ENCODE results near the gene CFAP92.
A peak's percentile ranks its signal among the peaks of the same experiment; 100 is the strongest.

Gene CFAP92, protein sequence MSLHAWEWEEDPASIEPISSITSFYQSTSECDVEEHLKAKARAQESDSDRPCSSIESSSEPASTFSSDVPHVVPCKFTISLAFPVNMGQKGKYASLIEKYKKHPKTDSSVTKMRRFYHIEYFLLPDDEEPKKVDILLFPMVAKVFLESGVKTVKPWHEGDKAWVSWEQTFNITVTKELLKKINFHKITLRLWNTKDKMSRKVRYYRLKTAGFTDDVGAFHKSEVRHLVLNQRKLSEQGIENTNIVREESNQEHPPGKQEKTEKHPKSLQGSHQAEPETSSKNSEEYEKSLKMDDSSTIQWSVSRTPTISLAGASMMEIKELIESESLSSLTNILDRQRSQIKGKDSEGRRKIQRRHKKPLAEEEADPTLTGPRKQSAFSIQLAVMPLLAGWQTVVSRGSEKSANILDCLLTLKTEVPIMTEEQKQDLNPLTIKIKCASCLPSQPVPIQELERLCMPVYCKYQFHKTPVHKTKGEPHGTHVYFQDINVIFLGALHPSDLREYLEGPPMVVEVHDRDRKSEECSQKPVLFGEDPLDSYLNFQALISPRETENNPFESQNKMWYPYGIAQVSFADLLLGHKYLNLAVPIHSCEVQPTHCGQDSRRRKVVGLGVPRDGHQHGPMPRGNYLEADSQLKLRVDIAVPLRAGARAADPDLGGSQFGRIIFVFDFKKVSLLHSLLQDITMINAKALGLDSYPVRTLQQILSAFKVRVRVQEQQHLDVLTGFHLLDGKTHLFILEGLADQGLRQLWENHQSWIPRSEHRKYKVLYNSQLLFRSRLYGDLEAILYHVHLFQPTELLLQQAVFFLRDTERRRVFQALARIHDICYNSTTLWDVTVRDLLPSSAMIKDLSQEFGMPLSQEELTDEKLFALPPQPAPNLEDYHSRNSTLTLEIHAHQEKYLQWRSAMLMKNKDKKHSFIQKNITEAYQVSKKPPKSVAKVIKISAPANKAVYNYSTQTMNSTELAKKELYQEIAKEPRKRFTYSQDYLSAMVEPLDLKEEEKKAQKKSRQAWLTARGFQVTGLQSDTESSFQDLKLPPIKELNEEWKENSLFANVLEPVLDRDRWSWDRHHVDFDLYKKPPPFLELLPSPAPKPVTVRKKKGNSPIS

DNA sequence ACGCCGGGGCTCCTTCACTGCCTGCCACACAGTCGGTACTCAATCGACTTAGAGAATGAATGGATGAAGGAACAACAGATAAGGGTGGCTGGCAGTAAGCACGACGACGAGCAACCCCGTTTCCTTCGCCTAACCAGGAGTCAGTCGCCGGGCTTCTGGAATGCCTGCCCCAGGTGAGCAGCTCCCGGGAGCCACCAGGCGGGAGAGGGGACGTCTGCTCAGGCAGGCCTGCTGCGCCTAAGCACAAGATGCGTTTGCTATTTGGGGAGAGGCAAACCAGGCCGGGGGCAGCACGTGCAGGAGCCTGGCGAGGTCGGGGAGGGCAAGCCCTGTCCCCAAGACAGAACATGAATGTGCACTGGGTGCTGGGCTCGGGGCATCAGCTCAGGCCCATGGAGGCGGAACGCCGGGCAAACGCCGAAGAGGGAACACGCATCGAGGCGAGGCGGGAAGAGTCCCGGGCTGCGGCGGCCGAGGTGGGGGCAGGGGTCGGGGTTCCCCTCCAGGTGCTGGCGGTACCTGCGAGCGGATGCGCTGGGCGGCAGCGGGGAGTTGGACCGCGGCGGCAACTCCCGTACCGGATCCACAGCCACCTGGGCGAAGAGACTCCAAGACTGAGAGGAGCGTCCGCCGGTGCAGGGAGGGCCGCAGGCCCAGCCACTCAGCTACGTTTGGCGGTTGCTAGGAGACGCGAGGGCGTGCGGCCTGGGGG, at the start of gene CFAP92:
TSS of gene CFAP92 (minus strand) at position 616 of the 712 bp plus-strand sequence. CDS start 772 bp downstream, outside the sequence.
- peak within 1 kb of the TSS; percentile 90 for H3K27ac Mint-ChIP-seq
- H3K36me3 Mint-ChIP-seq = no peaks in the 10 kb centered on the region
- H3K4me3 Mint-ChIP-seq = peak within 1 kb of the TSS; percentile 80

DNA sequence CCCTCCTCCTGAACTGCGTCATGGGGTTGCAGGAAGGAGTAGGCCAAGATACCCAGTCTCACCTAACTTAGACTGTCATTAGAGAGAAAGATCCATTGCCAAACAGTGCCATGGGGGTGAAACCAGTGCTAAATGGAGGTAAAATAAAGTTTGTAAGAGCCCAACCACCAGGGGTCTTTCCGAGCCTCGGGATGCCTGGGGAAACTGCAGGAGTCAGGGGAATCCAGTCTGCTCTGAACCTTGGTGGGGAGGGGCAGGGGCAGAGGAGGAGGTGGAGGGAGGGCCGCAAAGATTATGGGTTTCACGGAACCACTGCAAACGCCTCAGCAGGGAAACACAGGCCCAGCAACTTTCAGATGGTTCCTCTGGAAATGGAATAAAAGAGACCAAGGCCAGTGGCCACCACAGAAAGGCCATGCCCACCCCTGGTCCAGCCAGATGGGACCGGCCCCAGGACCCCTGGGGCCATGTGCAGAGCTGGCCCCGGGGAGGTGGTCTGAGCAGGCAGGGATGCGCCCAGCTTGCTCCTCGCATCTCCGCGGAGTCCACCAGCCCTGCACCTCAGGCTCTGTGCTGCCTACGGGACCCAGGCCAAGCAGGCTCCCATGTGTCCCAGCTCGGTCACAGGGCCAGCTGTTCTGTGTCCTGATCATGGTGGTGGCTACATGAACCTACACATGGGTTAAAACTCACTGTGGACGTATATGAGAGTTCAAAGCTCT, 46.9 kb upstream of the CFAP92 start:
- peaks cover 8% of the 10 kb centered on the region for H3K36me3 Mint-ChIP-seq
- H3K27me3 Mint-ChIP-seq = peaks cover 32% of the 10 kb centered on the region
- ATAC-seq (ENCODE audit: low read depth) (no peak), DNase-seq (ENCODE audit: low spot score in 2 of 2) (no peak)
- peaks cover 2% of the 10 kb centered on the region for H3K4me1 Mint-ChIP-seq
- no peak overlapping the region for H3K27ac Mint-ChIP-seq
- peaks cover 10% of the 10 kb centered on the region for H3K9me3 Mint-ChIP-seq
- H3K4me3 Mint-ChIP-seq = no peak overlapping the region

More for the DNA sequence above, at the start of gene CFAP92:
- H3K9me3 Mint-ChIP-seq = no peaks in the 10 kb centered on the region
- peaks cover 11% of the 10 kb centered on the region for H3K27me3 Mint-ChIP-seq
- ATAC-seq (ENCODE audit: low read depth) (peak; percentile 95), DNase-seq (ENCODE audit: low spot score in 2 of 2) (peak; percentile 87 to 91)
- H3K4me1 Mint-ChIP-seq = peaks cover 12% of the 10 kb centered on the region

DNA sequence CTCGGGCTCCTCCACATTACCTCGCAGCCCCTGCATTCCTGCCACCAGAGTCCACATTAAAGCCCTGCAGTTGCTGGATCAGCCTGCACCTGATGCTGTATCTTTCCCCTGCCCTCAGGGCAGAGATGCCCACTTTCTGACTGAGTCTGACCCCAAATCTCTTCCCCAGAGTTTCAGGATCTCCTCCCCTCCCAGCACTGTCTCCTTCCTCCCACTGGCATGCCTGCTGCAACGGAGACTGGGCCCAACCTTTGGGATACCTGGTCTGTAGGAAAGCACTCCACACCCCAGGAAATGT, 46.1 kb upstream of the CFAP92 start:
- Mint-ChIP-seq H3K36me3 (peaks cover 8% of the 10 kb centered on the region), H3K4me3 (no peak overlapping the region), H3K4me1 (peaks cover 2% of the 10 kb centered on the region), H3K27ac (no peak overlapping the region), H3K27me3 (peaks cover 30% of the 10 kb centered on the region), H3K9me3 (peaks cover 10% of the 10 kb centered on the region)
- DNase-seq (ENCODE audit: low spot score in 2 of 2) (no peak), ATAC-seq (ENCODE audit: low read depth) (no peak)

DNA sequence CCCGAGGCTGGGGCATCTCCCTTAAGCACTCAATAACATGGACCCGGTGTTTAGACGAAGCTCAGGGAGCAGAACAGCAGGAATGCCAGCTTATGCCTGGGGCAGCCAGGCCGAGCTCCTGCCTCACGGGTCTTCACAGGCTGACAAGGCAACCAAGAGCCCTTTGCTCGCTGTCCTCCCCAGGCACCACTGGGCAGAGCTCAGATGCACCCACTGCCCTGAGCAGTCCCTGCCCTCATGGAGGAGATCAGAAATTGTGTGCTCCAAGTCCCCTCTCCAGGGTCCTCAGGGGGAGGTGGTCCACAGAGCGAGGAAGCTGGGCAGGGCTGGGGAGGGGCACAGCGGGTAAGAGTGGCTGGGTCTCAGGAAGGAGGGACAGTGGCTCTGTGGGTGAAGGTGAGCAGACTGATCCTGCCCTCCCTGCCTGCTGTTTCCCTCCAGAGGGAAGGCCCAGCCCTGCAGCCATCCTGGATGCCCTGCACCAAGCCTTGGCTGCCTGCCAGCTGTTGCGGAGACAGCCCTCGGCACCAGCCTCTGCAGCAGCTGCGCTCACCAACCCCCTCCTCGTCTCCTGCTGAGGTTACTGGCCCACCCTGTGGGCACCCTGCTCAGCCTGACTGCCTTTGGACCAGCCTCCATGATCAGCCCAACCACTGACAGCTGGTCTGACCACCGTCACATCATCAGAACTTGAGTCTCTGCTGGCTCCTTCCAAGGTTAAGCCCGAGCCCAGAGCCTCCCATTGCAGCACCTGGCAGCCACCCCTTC, 45.6 kb upstream of the CFAP92 start:
- peaks cover 8% of the 10 kb centered on the region for H3K36me3 Mint-ChIP-seq
- H3K4me1 Mint-ChIP-seq = peaks cover 2% of the 10 kb centered on the region
- H3K27ac Mint-ChIP-seq = no peak overlapping the region
- H3K27me3 Mint-ChIP-seq = peaks cover 30% of the 10 kb centered on the region
- H3K9me3 Mint-ChIP-seq = peaks cover 7% of the 10 kb centered on the region
- ATAC-seq (ENCODE audit: low read depth) = no peak
- no peak for DNase-seq (ENCODE audit: low spot score in 2 of 2)
- no peak overlapping the region for H3K4me3 Mint-ChIP-seq

DNA sequence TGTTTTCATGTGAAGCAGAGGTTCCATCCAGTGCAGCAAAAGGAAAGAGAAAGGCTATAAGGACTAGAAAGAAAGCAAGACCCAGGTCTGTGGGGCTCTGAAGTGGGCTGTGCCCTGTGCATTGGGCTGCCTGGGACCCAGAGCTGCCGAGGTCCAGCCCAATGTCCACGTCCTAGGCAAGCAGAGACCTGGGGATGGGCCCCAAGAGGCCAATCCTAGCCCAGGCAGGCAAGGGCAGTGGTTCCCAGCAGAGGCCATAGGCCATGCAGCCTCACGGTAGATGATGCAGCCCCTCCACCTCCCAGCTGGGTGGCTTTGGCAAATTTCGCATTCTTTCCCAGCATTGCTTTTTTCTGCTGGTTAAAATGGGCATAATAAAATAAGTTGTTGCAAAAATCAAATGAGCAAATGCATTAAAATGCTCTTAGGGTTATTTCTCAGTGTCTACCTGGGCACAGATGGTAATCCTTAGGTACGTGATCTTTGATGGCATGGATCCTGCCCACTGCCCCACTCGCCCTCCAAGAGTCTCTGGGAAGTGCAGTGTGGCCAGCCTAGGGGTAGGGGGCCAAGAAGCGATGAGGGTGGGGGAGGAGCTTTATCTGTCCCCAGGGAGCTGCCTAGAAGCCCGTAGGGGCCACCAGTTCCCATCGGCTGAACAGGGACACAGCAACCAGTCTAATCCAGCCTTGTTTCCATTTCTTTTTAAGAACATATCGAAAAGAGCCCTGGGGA, 44.4 kb upstream of the CFAP92 start:
- ATAC-seq (ENCODE audit: low read depth) (no peak), DNase-seq (ENCODE audit: low spot score in 2 of 2) (no peak)
- Mint-ChIP-seq H3K36me3 (peaks cover 3% of the 10 kb centered on the region), H3K9me3 (peaks cover 7% of the 10 kb centered on the region), H3K27me3 (peaks cover 28% of the 10 kb centered on the region), H3K4me3 (no peak overlapping the region), H3K27ac (no peak overlapping the region), H3K4me1 (peaks cover 2% of the 10 kb centered on the region)

DNA sequence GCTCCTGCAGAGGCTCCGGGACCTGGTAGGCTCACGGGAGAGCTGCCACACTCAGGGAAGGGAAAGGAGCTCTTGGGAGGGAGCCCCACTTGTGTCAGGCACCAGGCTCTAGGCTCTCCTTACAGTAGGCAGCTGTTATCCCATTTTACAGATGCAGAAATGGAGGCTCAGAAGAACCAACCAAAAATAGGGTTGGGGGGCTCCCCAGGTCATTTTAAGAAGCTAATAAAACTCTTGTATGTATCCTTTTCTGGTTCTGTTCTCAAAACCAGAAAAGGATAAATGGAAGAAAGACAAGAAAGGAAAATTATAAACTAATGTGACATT, 43.2 kb upstream of the CFAP92 start:
- H3K27me3 Mint-ChIP-seq = peaks cover 19% of the 10 kb centered on the region
- no peak for DNase-seq (ENCODE audit: low spot score in 2 of 2)
- no peaks in the 10 kb centered on the region for H3K36me3 Mint-ChIP-seq
- H3K27ac Mint-ChIP-seq = no peak overlapping the region
- no peak overlapping the region for H3K4me3 Mint-ChIP-seq
- no peaks in the 10 kb centered on the region for H3K9me3 Mint-ChIP-seq
- no peak for ATAC-seq (ENCODE audit: low read depth)
- peaks cover 2% of the 10 kb centered on the region for H3K4me1 Mint-ChIP-seq

DNA sequence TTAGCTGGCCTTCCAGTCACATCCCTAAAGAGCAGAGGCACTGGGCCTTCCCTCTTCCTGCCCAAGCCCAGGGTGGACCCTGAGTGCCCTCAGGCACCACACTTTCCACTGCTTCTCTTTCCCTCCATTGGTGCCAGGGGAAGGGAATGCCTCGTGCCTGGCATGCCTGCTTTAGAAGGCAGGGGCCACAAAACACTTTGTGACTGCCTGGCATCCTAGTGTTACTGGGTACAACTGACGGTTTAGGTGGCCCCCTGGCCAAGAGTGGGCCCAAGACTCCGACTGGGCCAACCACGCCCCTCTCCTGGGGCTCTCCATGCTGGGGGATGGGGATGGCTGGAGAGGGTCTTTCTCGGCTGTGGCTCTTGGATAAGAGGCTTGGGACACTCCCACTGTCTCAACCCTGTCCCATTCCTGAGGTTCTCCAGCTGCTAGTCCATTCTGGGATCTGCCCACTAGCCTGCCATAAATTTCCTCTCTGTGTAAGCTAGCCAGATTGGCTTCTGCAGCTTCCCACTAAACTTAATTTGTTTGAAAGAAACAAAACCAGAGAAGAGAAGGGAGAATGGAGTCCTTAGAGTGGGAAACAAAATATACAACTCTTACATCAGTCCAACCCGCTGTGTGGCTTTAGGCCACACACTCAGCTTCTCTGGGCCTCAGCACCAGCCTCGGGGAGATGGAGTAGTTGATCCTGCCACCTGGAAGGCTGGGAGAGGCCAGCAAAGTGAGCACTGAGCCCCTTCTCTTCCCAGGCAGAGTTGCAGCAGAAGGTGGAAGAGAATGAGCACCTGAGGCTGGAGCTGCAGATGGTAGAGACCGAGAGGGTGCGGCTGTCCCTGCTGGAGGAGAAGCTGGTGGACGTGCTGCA, 42.6 kb upstream of the CFAP92 start:
- Mint-ChIP-seq H3K36me3 (no peaks in the 10 kb centered on the region), H3K9me3 (no peaks in the 10 kb centered on the region), H3K27me3 (peaks cover 17% of the 10 kb centered on the region), H3K27ac (no peak overlapping the region), H3K4me1 (peaks cover 2% of the 10 kb centered on the region), H3K4me3 (no peak overlapping the region)
- ATAC-seq (ENCODE audit: low read depth) (no peak), DNase-seq (ENCODE audit: low spot score in 2 of 2) (no peak)

DNA sequence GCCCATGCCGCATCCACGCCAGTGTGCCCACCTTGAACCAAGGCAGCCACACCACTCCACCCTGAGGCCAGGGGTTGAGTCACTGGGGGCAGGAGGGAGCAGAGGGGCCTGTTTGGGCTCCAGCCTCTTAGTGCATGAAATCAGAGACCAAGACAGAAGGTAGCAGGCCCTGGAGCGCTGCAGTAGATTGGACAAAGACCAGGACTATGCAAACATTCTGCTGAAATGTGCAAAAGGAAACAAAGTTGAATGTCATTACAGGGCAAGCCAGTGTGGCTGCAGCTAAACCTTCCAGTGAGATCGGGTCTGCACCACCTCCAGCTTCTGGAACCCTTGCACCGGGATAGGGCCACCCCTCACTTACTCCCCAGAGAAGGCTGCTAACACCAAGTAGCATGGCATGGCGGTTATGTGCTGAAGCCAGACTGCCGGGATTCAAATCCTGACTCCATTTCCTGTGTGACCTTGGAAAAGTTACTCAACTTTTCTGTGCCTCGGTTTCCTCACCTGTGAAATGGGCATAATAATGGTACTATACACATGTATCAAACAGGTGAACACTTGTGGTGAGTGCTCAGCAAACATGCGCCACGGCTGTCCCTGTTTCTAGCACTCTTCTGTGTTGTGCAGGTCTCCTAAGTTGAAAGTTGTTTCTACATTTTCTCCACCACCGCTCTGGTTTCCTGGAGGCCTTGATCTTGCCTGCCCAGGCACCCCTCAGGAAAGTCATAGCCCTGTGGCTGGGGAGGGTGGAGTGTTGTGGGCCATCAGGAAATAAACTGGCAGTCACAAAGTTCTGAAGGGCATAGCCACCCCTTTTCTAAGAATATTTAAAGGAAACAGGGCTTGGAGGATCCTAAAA, 41.7 kb upstream of the CFAP92 start:
- ATAC-seq (ENCODE audit: low read depth) (no peak), DNase-seq (ENCODE audit: low spot score in 2 of 2) (no peak)
- no peaks in the 10 kb centered on the region for H3K9me3 Mint-ChIP-seq
- peaks cover 2% of the 10 kb centered on the region for H3K4me1 Mint-ChIP-seq
- H3K27me3 Mint-ChIP-seq = peaks cover 13% of the 10 kb centered on the region
- no peak overlapping the region for H3K4me3 Mint-ChIP-seq
- no peak overlapping the region for H3K27ac Mint-ChIP-seq
- H3K36me3 Mint-ChIP-seq = no peaks in the 10 kb centered on the region

DNA sequence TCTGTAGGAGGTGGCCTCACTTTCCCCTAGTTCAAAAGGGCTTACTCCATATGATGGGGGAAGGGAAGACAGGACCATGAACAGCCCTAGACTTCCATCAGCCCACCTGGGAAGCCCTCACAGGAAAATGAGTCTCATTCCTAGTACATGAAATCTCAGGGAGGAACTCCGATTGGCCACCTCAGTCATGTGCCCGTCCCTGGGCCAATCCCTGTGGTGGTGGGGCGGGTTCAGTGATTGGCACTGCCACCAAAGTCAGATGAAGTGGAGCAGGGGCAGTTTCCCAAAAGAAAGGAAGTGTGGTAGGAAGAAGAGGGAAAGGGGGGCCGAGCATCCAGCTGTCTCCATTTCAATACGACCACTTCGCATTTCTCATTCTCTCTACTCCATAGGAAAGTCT, 40.8 kb upstream of the CFAP92 start:
- no peak overlapping the region for H3K27ac Mint-ChIP-seq
- no peaks in the 10 kb centered on the region for H3K36me3 Mint-ChIP-seq
- DNase-seq (ENCODE audit: low spot score in 2 of 2) (no peak), ATAC-seq (ENCODE audit: low read depth) (no peak)
- H3K27me3 Mint-ChIP-seq = peaks cover 7% of the 10 kb centered on the region
- no peaks in the 10 kb centered on the region for H3K4me1 Mint-ChIP-seq
- H3K4me3 Mint-ChIP-seq = no peak overlapping the region
- no peaks in the 10 kb centered on the region for H3K9me3 Mint-ChIP-seq

DNA sequence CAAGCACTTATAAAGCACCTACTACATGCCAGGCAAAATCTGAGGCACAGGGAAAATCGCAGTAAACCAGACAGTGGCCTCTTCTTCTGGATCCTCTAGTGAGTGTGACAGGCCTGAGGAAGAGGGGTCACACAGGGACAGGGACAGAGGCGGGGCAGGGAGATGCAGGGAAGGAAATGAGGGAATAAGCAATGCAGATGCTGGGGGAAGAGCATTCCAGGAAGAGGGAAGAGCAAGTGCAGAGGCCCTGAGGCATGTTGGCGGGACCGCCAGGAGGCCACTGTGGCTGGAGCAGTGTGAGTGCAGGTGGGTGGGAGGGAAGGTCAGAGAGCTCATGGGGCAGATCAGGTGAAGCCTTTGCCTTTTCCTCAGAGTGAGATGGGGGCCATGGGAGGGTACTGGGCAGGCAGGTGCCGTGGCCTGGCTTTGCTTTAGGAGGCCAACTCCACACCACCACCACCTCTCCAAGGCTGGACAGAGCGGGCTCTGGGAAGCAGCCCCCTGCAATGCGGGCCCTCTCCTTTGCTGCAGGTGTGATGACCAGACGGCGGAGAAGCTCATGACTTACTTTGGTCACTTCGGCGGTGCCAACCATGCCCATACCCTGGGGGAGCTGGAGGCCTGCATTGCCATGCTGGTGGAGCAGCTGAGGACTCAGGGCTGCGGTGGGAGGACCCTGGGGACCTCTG, 39.9 kb upstream of the CFAP92 start:
- no peaks in the 10 kb centered on the region for H3K9me3 Mint-ChIP-seq
- DNase-seq (ENCODE audit: low spot score in 2 of 2) (no peak), ATAC-seq (ENCODE audit: low read depth) (no peak)
- H3K4me3 Mint-ChIP-seq = no peak overlapping the region
- H3K4me1 Mint-ChIP-seq = no peaks in the 10 kb centered on the region
- H3K27ac Mint-ChIP-seq = no peak overlapping the region
- H3K27me3 Mint-ChIP-seq = peaks cover 3% of the 10 kb centered on the region
- H3K36me3 Mint-ChIP-seq = no peaks in the 10 kb centered on the region

DNA sequence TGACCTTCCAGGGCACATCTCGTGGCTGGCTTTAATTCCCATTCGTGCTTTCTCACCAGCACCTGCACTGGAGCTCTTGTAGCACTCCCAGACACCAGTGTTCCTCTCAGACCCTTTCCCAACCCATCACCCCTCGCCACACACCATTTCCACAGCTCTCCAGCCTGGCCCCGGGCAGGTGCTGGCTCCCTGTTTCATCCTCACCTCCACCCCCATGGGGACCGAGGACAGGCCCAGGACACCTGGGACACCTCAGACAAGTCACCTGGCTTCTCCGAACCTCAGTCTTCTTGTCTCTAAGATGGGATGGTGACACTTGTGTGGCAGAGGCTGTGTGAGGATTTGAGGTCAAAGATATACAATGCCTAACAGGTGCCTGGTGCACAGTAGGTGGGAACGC, 39.3 kb upstream of the CFAP92 start:
- no peaks in the 10 kb centered on the region for H3K4me1 Mint-ChIP-seq
- H3K27ac Mint-ChIP-seq = no peak overlapping the region
- no peak for DNase-seq (ENCODE audit: low spot score in 2 of 2)
- peaks cover 3% of the 10 kb centered on the region for H3K27me3 Mint-ChIP-seq
- ATAC-seq (ENCODE audit: low read depth) = no peak
- H3K9me3 Mint-ChIP-seq = no peaks in the 10 kb centered on the region
- H3K4me3 Mint-ChIP-seq = no peak overlapping the region
- H3K36me3 Mint-ChIP-seq = no peaks in the 10 kb centered on the region
